Measurements from ENCODE around the gene CAAP1. TPM values are rescaled to one million over a fixed set of nuclear protein-coding genes. Genes with fewer than 3 reads are reported as not detected.
"Not testable (repeated sequence)": the region's sequence is repeated elsewhere in the genome, so short reads cannot be mapped to it uniquely, and the experiment has no call there.

CAAP1 gene
- polyA plus RNA-seq, 2 donors = 6.7 to 9.6 TPM

GRCh38 chr9:26904671-26905070 is 12.1 kb upstream of the CAAP1 start:
- Histone ChIP-seq H3K27me3 (ENCODE audit: control insufficient read depth in 1 of 2, insufficient read depth in 2 of 2, low read length in 2 of 2) (no peaks in the 10 kb centered on the region), H3K36me3 (ENCODE audit: control insufficient read depth in 2 of 2, insufficient read depth in 2 of 2, low read length in 1 of 2) (peaks cover 0 to 2% of the 10 kb centered on the region in 2 donors), H3K27ac (ENCODE audit: low read depth in 2 of 2, low read length in 1 of 2) (no peak overlapping the region), H3K4me1 (ENCODE audit: control insufficient read depth in 2 of 2, insufficient read depth in 2 of 2, low read length in 1 of 2) (no peaks in the 10 kb centered on the region), H3K9me3 (ENCODE audit: control insufficient read depth in 2 of 2, insufficient read depth in 1 of 2, low read depth in 1 of 2, low read length in 1 of 2) (no peaks in the 10 kb centered on the region), H3K4me3 (ENCODE audit: low read depth in 1 of 2, low read length in 2 of 2) (no peak overlapping the region)
- WGBS, 2 donors = 70 to 73% methylated on average over 1 of the region's 1 CpG

- H3K36me3 ChIP-seq (ENCODE audit: control insufficient read depth in 2 of 2, insufficient read depth in 2 of 2, low read length in 1 of 2) = peaks cover 0 to 2% of the 10 kb centered on the region in 2 donors
- H3K27me3 ChIP-seq (ENCODE audit: control insufficient read depth in 1 of 2, insufficient read depth in 2 of 2, low read length in 2 of 2) = no peaks in the 10 kb centered on the region
- WGBS, 2 donors = 62 to 69% methylated on average over 3 of the region's 3 CpGs
- no peak overlapping the region for H3K4me3 ChIP-seq (ENCODE audit: low read depth in 1 of 2, low read length in 2 of 2)
- no peak overlapping the region for H3K27ac ChIP-seq (ENCODE audit: low read depth in 2 of 2, low read length in 1 of 2)
- no peaks in the 10 kb centered on the region for H3K9me3 ChIP-seq (ENCODE audit: control insufficient read depth in 2 of 2, insufficient read depth in 1 of 2, low read depth in 1 of 2, low read length in 1 of 2)
- no peaks in the 10 kb centered on the region for H3K4me1 ChIP-seq (ENCODE audit: control insufficient read depth in 2 of 2, insufficient read depth in 2 of 2, low read length in 1 of 2)
These were observed 11.5 kb upstream of the CAAP1 start for GRCh38 chr9:26904070-26904469.

- no peaks in the 10 kb centered on the region for H3K36me3 ChIP-seq (ENCODE audit: control insufficient read depth in 2 of 2, insufficient read depth in 2 of 2, low read length in 1 of 2)
- WGBS, 2 donors = 23 to 25% methylated on average over 7 of the region's 7 CpGs
These were observed 551 bp upstream of the CAAP1 start for GRCh38 chr9:26893030-26893676.

DNA sequence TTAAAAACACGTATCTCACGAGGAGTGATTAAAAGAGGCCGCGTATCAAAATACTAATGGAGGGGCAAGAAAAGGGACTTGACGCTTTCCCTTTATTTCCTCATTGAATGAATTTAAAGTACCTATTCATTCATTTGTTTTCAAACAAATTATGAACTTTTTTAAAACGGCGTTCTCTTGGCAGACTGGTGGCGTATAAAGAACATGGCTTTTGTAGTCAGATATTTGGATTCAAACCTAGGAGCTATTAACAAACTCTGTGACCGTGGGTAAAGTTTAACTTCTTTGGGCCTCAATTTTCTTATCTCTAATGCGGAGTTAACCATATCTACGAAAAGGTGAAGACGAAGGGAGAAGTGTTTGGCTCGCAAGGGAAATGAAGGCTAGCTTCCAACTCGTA is 876 bp downstream of the CAAP1 start:
- Histone ChIP-seq H3K4me1 (ENCODE audit: control insufficient read depth in 2 of 2, insufficient read depth in 2 of 2, low read length in 1 of 2) (no peaks in the 10 kb centered on the region), H3K27ac (ENCODE audit: low read depth in 2 of 2, low read length in 1 of 2) (peak overlapping the region; percentile 88 to 98), H3K36me3 (ENCODE audit: control insufficient read depth in 2 of 2, insufficient read depth in 2 of 2, low read length in 1 of 2) (no peaks in the 10 kb centered on the region), H3K4me3 (ENCODE audit: low read depth in 1 of 2, low read length in 2 of 2) (peak overlapping the region; percentile 79 to 80), H3K9me3 (ENCODE audit: control insufficient read depth in 2 of 2, insufficient read depth in 1 of 2, low read depth in 1 of 2, low read length in 1 of 2) (no peaks in the 10 kb centered on the region), H3K27me3 (ENCODE audit: control insufficient read depth in 1 of 2, insufficient read depth in 2 of 2, low read length in 2 of 2) (no peaks in the 10 kb centered on the region)
- WGBS, 2 donors = 1% methylated on average over 14 of the region's 14 CpGs

More at GRCh38 chr9:26893030-26893676, 551 bp upstream of the CAAP1 start:
- Histone ChIP-seq H3K9me3 (ENCODE audit: control insufficient read depth in 2 of 2, insufficient read depth in 1 of 2, low read depth in 1 of 2, low read length in 1 of 2) (no peaks in the 10 kb centered on the region), H3K4me1 (ENCODE audit: control insufficient read depth in 2 of 2, insufficient read depth in 2 of 2, low read length in 1 of 2) (no peaks in the 10 kb centered on the region), H3K27me3 (ENCODE audit: control insufficient read depth in 1 of 2, insufficient read depth in 2 of 2, low read length in 2 of 2) (no peaks in the 10 kb centered on the region), H3K4me3 (ENCODE audit: low read depth in 1 of 2, low read length in 2 of 2) (peak overlapping the region; percentile 79 to 80), H3K27ac (ENCODE audit: low read depth in 2 of 2, low read length in 1 of 2) (peak overlapping the region; percentile 88 to 98)

- Histone ChIP-seq H3K4me1 (ENCODE audit: control insufficient read depth in 2 of 2, insufficient read depth in 2 of 2, low read length in 1 of 2) (no peaks in the 10 kb centered on the region), H3K27ac (ENCODE audit: low read depth in 2 of 2, low read length in 1 of 2) (no peak overlapping the region), H3K4me3 (ENCODE audit: low read depth in 1 of 2, low read length in 2 of 2) (no peak overlapping the region), H3K36me3 (ENCODE audit: control insufficient read depth in 2 of 2, insufficient read depth in 2 of 2, low read length in 1 of 2) (no peaks in the 10 kb centered on the region), H3K9me3 (ENCODE audit: control insufficient read depth in 2 of 2, insufficient read depth in 1 of 2, low read depth in 1 of 2, low read length in 1 of 2) (no peaks in the 10 kb centered on the region), H3K27me3 (ENCODE audit: control insufficient read depth in 1 of 2, insufficient read depth in 2 of 2, low read length in 2 of 2) (no peaks in the 10 kb centered on the region)
- 81 to 84% methylated on average over 1 of the region's 1 CpG for WGBS, 2 donors
These were observed 4.3 kb downstream of the CAAP1 start for GRCh38 chr9:26888271-26888670.

DNA sequence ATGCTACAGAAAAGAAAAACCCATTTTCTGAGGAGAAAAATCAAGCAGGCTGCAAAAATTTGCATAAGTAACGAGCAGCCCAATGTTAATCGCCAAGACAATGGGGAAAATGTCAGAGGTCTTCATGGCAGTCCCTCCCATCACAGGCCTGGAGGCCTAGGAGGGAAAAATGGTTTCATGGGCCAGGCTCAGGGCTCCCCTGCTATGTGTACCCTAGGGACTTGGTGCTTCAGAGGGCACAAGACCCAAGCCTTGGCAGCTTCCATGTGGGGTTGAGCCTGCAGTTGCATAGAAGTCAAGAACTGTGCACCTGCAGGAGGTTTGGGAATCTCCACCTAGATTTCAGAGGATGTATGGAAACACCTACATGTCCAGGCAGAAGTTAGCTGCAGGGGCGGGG is 10.4 kb downstream of the CAAP1 start:
- no peaks in the 10 kb centered on the region for H3K4me1 ChIP-seq (ENCODE audit: control insufficient read depth in 2 of 2, insufficient read depth in 2 of 2, low read length in 1 of 2)
- H3K9me3 ChIP-seq (ENCODE audit: control insufficient read depth in 2 of 2, insufficient read depth in 1 of 2, low read depth in 1 of 2, low read length in 1 of 2) = no peaks in the 10 kb centered on the region
- H3K27me3 ChIP-seq (ENCODE audit: control insufficient read depth in 1 of 2, insufficient read depth in 2 of 2, low read length in 2 of 2) = no peaks in the 10 kb centered on the region
- H3K4me3 ChIP-seq (ENCODE audit: low read depth in 1 of 2, low read length in 2 of 2) = no peak overlapping the region
- WGBS, 2 donors = 96 to 98% methylated on average over 3 of the region's 3 CpGs
- peaks cover 3 to 10% of the 10 kb centered on the region in 2 donors for H3K36me3 ChIP-seq (ENCODE audit: control insufficient read depth in 2 of 2, insufficient read depth in 2 of 2, low read length in 1 of 2)
- no peak overlapping the region for H3K27ac ChIP-seq (ENCODE audit: low read depth in 2 of 2, low read length in 1 of 2)

GRCh38 chr9:26880262-26880661 is 12.3 kb downstream of the CAAP1 start:
- Histone ChIP-seq H3K4me3 (ENCODE audit: low read depth in 1 of 2, low read length in 2 of 2) (no peak overlapping the region), H3K4me1 (ENCODE audit: control insufficient read depth in 2 of 2, insufficient read depth in 2 of 2, low read length in 1 of 2) (no peaks in the 10 kb centered on the region), H3K9me3 (ENCODE audit: control insufficient read depth in 2 of 2, insufficient read depth in 1 of 2, low read depth in 1 of 2, low read length in 1 of 2) (no peaks in the 10 kb centered on the region), H3K27me3 (ENCODE audit: control insufficient read depth in 1 of 2, insufficient read depth in 2 of 2, low read length in 2 of 2) (no peaks in the 10 kb centered on the region), H3K27ac (ENCODE audit: low read depth in 2 of 2, low read length in 1 of 2) (no peak overlapping the region), H3K36me3 (ENCODE audit: control insufficient read depth in 2 of 2, insufficient read depth in 2 of 2, low read length in 1 of 2) (peaks cover 3 to 10% of the 10 kb centered on the region in 2 donors)
- WGBS, 2 donors = 96 to 97% methylated on average over 4 of the region's 4 CpGs

DNA sequence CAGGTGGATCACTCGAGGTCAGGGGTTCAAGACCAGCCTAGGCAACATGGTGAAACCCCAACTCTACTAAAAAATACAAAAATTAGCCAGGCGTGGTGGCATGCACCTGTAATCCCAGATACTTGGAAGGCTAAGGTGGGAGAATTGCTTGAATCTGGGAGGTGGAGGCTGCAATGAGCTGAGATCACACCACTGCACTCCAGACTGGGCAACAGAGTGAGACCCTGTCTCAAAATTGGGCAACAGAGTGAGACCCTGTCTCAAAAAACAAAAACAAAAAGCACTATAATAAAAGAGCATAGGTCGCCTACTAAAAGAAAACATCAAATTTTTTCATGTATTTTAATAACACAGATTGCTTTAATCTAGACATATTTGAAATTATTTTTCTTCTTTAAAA is 17.4 kb downstream of the CAAP1 start:
- not testable (repeated sequence) for H3K27ac ChIP-seq (ENCODE audit: low read depth in 2 of 2, low read length in 1 of 2); H3K4me3 ChIP-seq (ENCODE audit: low read depth in 1 of 2, low read length in 2 of 2); H3K36me3 ChIP-seq (ENCODE audit: control insufficient read depth in 2 of 2, insufficient read depth in 2 of 2, low read length in 1 of 2); H3K4me1 ChIP-seq (ENCODE audit: control insufficient read depth in 2 of 2, insufficient read depth in 2 of 2, low read length in 1 of 2); H3K27me3 ChIP-seq (ENCODE audit: control insufficient read depth in 1 of 2, insufficient read depth in 2 of 2, low read length in 2 of 2); H3K9me3 ChIP-seq (ENCODE audit: control insufficient read depth in 2 of 2, insufficient read depth in 1 of 2, low read depth in 1 of 2, low read length in 1 of 2)
- 92 to 93% methylated on average over 3 of the region's 3 CpGs for WGBS, 2 donors

DNA sequence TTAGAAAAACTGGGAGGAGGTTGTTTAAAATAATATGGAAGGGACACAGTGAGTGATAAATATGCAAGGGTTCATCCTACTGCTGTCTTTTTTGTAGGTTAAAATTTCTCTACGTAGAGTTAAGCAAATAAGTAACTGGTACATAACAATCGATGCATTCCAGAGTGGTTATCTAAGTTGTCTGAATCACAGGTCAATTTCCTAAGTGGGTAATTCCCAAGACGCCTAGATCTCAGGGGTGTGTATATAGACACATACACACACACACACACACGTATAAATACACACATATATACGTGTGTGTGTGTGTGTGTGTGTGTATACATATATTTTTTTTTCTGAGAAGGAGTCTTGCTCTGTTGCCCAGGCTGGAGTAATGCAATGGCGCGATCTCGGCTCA is 22.3 kb downstream of the CAAP1 start:
- no peak overlapping the region for H3K4me3 ChIP-seq (ENCODE audit: low read depth in 1 of 2, low read length in 2 of 2)
- no peak overlapping the region for H3K27ac ChIP-seq (ENCODE audit: low read depth in 2 of 2, low read length in 1 of 2)
- H3K4me1 ChIP-seq (ENCODE audit: control insufficient read depth in 2 of 2, insufficient read depth in 2 of 2, low read length in 1 of 2) = no peaks in the 10 kb centered on the region
- no peaks in the 10 kb centered on the region for H3K9me3 ChIP-seq (ENCODE audit: control insufficient read depth in 2 of 2, insufficient read depth in 1 of 2, low read depth in 1 of 2, low read length in 1 of 2)
- H3K27me3 ChIP-seq (ENCODE audit: control insufficient read depth in 1 of 2, insufficient read depth in 2 of 2, low read length in 2 of 2) = no peaks in the 10 kb centered on the region
- H3K36me3 ChIP-seq (ENCODE audit: control insufficient read depth in 2 of 2, insufficient read depth in 2 of 2, low read length in 1 of 2) = peaks cover 0 to 5% of the 10 kb centered on the region in 2 donors
- WGBS, 2 donors = 79 to 88% methylated on average over 8 of the region's 8 CpGs

- H3K4me1 ChIP-seq (ENCODE audit: control insufficient read depth in 2 of 2, insufficient read depth in 2 of 2, low read length in 1 of 2) = no peaks in the 10 kb centered on the region
- no peaks in the 10 kb centered on the region for H3K27me3 ChIP-seq (ENCODE audit: control insufficient read depth in 1 of 2, insufficient read depth in 2 of 2, low read length in 2 of 2)
- WGBS, 2 donors = 45 to 48% methylated on average over 1 of the region's 1 CpG
- no peaks in the 10 kb centered on the region for H3K9me3 ChIP-seq (ENCODE audit: control insufficient read depth in 2 of 2, insufficient read depth in 1 of 2, low read depth in 1 of 2, low read length in 1 of 2)
- H3K27ac ChIP-seq (ENCODE audit: low read depth in 2 of 2, low read length in 1 of 2) = no peak overlapping the region
- H3K36me3 ChIP-seq (ENCODE audit: control insufficient read depth in 2 of 2, insufficient read depth in 2 of 2, low read length in 1 of 2) = peaks cover 4 to 5% of the 10 kb centered on the region in 2 donors
- H3K4me3 ChIP-seq (ENCODE audit: low read depth in 1 of 2, low read length in 2 of 2) = no peak overlapping the region
These were observed 29.5 kb downstream of the CAAP1 start for GRCh38 chr9:26863074-26863473.
